Activated naive CD8-positive, alpha-beta T cell treated with anti-CD3 and anti-CD28 coated beads, Interleukin-2, amount 10 ng/mL, durations not matched to agents 7 days and 5 days (primary cell): ENCODE data around the gene ZNF317. TPM values are rescaled to one million over a fixed set of nuclear protein-coding genes. Genes with fewer than 3 reads are reported as not detected.

ENCODE experiments used
- ATAC-seq: fragments of 150-1000 bp; cut with Tn5 transposase; one replicate; pipeline ENCODE4 v1.10.0; 2021; ENCODE audit warnings: low read depth, moderate library complexity
- POLR2A ChIA-PET: fragments of 350-600 bp; sonication (Branson Sonifier 250); formaldehyde crosslinking; loops from one replicate; lab custom pipeline; 2021; ENCODE audit warnings: antibody characterized with exemption; lab: Charles Lee
- DNase-seq: peaks from one replicate; pipeline ENCODE4 v3.0.0; 2021
- H3K27ac Mint-ChIP-seq: one replicate; pipeline ENCODE4 v1.8.0; 2022; ENCODE audit warnings: mild to moderate bottlenecking, mixed read lengths
- H3K27me3 Mint-ChIP-seq: one replicate; pipeline ENCODE4 v1.8.0; 2022; ENCODE audit warnings: mild to moderate bottlenecking, moderate library complexity, mixed read lengths
- H3K36me3 Mint-ChIP-seq: one replicate; pipeline ENCODE4 v1.8.0; 2021; ENCODE audit warnings: mild to moderate bottlenecking, mixed read lengths
- H3K4me1 Mint-ChIP-seq: one replicate; pipeline ENCODE4 v1.8.0; 2021; ENCODE audit warnings: mixed read lengths
- H3K4me3 Mint-ChIP-seq: one replicate; pipeline ENCODE4 v1.8.0; 2022; ENCODE audit warnings: mild to moderate bottlenecking, moderate library complexity, mixed read lengths
- H3K9me3 Mint-ChIP-seq: one replicate; pipeline ENCODE4 v1.8.0; 2021; ENCODE audit warnings: mixed read lengths
- total RNA-seq, 2 experiments: library from RNA; stranded (reverse); gene quantifications; one replicate each; pipeline ENCODE4 v1.2.3, GENCODE V29; 2021

Gene ZNF317
- total RNA-seq, 2 experiments from 2014 or later, result 49.7 to 50.0 TPM

DNA sequence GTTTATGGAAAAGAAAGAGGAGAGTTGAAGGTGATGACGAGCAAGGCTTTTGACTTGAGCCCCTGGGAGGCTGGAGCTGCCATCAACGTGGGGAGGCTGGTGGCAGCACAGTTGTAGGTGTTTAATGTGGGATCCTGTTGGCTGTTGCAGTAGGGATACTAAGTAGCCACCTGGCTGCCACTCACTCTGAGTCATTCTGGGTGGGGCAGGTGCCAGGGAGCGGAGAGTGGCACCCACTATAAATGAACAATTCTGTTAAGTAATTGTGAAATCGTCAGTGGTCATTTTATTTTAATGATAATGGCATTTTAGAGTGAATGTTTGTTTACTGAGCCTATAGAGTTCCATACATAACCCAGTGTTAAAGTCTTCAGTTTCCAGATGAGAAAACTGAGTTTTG lies 9.8 kb downstream of the ZNF317 start:
- Mint-ChIP-seq H3K4me3 (no peak overlapping the region), H3K27ac (no peak overlapping the region), H3K4me1 (peaks cover 4% of the 10 kb centered on the region), H3K36me3 (peaks cover 92% of the 10 kb centered on the region), H3K9me3 (peaks cover 48% of the 10 kb centered on the region), H3K27me3 (no peaks in the 10 kb centered on the region)
- DNase-seq, result no peak
- POLR2A ChIA-PET, result no interaction called here
- no peak for ATAC-seq

DNA sequence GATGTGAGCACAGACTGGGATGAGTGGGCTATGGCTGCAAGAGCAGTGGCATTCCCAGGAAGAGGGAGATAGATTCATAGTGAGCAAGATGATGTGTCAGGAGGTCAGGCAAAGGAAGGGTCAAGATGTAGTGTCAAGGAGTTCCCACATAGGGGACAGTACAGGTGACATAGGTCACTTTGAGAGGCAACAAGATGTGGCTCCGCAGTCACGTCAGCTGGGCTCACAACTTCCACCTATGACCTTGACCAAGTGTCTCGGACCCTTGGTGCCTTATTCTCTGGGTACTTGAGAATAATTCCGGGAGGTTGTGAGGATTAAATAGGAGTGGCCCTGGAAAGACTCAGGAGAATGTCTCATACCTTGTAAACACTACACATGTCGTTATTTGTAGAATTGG lies 10.5 kb downstream of the ZNF317 start:
- Mint-ChIP-seq H3K4me1 (peaks cover 8% of the 10 kb centered on the region), H3K27me3 (no peaks in the 10 kb centered on the region), H3K27ac (no peak overlapping the region), H3K36me3 (peaks cover 92% of the 10 kb centered on the region), H3K9me3 (peaks cover 49% of the 10 kb centered on the region), H3K4me3 (no peak overlapping the region)
- POLR2A ChIA-PET, result no interaction called here
- no peak for ATAC-seq
- no peak for DNase-seq

DNA sequence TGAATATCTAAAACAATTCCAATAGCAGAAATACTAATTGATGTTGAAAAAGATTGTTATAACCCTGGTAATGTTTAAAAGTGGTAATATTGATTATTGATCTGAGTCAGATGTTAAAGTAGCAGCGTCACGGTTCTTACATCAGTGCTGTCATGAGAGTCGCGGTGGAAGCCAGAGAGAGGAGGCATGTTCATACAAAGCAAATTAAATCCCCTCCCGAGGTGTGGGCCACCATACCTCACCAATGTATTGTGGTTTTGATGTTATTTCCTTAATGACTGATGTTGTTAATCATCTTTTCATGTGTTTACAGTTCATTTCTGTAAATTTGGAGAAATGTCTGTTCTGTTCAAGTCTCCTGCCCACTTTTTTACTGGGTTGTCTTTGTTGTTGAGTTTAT lies 11.2 kb downstream of the ZNF317 start:
- no peak overlapping the region for H3K4me3 Mint-ChIP-seq
- peaks cover 48% of the 10 kb centered on the region for H3K9me3 Mint-ChIP-seq
- H3K27ac Mint-ChIP-seq, result no peak overlapping the region
- ATAC-seq (no peak), DNase-seq (no peak)
- no peaks in the 10 kb centered on the region for H3K27me3 Mint-ChIP-seq
- H3K4me1 Mint-ChIP-seq, result peaks cover 8% of the 10 kb centered on the region
- H3K36me3 Mint-ChIP-seq, result peaks cover 96% of the 10 kb centered on the region
- POLR2A ChIA-PET, result no interaction called here

DNA sequence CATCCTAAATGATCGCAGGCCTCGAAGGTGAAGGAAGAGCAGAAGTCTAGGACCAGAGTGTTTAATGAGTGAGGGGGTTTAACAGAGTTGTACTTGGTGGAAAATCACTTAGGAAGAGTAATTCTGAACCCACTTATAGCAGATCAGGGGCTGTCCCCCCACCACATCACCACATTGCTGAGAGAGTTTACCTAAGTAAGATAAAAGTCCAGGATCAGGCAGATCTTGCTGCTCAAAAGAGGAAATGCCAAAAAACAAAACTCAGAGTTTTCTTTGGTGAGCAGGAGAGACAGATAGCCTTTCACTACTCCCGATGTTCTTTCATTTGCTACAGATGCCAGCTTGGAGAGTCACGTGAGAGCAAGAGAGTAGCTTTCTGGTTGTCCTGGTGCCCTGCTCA lies 15.4 kb downstream of the ZNF317 start:
- H3K27ac Mint-ChIP-seq, result no peak overlapping the region
- POLR2A ChIA-PET, result no interaction called here
- no peaks in the 10 kb centered on the region for H3K27me3 Mint-ChIP-seq
- DNase-seq (no peak), ATAC-seq (no peak)
- H3K36me3 Mint-ChIP-seq, result peaks cover 95% of the 10 kb centered on the region
- H3K4me3 Mint-ChIP-seq, result no peak overlapping the region
- peaks cover 7% of the 10 kb centered on the region for H3K4me1 Mint-ChIP-seq
- H3K9me3 Mint-ChIP-seq, result peaks cover 31% of the 10 kb centered on the region

DNA sequence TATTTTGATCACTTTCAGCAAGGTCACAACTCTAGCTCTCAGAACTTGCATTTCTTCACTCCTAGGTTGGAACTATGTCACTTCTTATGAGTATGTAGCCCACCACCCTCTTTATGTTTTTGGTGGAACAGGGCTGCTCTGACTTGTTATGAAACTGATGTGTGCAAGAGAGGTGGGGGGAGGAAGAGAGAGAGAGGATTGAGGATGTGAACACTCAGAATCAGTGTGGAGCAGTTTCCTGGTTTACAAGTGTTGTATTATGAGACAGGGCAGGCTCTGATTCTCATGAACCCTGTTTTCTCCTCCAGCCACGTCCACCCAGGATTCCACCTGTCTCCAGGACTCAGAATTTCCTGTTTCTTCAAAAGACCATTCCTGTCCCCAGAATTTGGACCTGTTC lies 16.1 kb downstream of the ZNF317 start:
- ATAC-seq (no peak), DNase-seq (no peak)
- H3K27ac Mint-ChIP-seq, result no peak overlapping the region
- peaks cover 29% of the 10 kb centered on the region for H3K9me3 Mint-ChIP-seq
- no peak overlapping the region for H3K4me3 Mint-ChIP-seq
- H3K36me3 Mint-ChIP-seq, result peaks cover 95% of the 10 kb centered on the region
- H3K27me3 Mint-ChIP-seq, result no peaks in the 10 kb centered on the region
- POLR2A ChIA-PET, result no interaction called here
- peaks cover 7% of the 10 kb centered on the region for H3K4me1 Mint-ChIP-seq

DNA sequence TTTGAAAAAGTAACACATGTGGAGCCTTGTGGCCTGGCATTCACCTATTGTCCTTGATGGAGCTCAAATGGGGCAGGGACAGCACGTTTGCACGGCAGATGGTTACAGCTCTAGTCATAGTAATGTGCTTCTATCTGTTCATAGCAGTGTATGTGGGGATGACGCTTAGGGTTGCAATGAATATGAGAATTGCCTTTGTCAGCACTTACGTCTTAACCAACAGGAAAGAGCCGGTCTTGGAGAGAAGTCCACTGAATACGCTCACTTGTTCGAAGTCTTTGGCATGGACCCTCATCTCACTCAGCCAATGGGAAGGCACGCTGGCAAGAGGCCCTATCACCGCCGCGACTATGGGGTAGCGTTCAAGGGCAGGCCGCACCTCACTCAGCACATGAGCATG lies 19.7 kb downstream of the ZNF317 start:
- H3K36me3 Mint-ChIP-seq, result peaks cover 95% of the 10 kb centered on the region

DNA sequence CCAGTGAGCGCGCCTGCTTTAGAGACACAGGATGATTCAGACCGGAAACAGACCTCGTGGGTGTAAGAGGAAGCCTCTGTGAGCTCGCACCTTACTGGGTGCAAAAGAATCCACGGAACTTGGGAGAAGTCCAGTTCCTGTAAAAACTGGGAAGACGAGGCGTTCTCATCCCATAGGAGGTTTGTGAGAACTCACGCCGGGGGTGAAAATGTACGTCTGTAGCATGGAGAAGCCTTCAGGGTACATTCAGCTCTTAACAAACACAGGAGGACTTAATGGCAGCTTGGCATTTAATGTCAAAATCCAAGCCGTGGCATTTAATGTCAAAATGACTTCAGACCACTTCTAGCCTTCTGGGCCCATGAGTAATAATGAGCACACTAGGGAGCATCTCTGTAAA lies 21.2 kb downstream of the ZNF317 start:
- Mint-ChIP-seq H3K4me1 (peaks cover 2% of the 10 kb centered on the region), H3K27me3 (no peaks in the 10 kb centered on the region), H3K27ac (no peak overlapping the region), H3K36me3 (peaks cover 94% of the 10 kb centered on the region), H3K4me3 (no peak overlapping the region), H3K9me3 (peaks cover 28% of the 10 kb centered on the region)
- no peak for ATAC-seq
- DNase-seq, result no peak
- POLR2A ChIA-PET, result no interaction called here

More for the DNA sequence above, 19.7 kb downstream of the ZNF317 start:
- DNase-seq (no peak), ATAC-seq (no peak)
- POLR2A ChIA-PET, result no interaction called here
- Mint-ChIP-seq H3K27ac (no peak overlapping the region), H3K4me3 (no peak overlapping the region), H3K27me3 (no peaks in the 10 kb centered on the region), H3K9me3 (peaks cover 32% of the 10 kb centered on the region), H3K4me1 (peaks cover 6% of the 10 kb centered on the region)

DNA sequence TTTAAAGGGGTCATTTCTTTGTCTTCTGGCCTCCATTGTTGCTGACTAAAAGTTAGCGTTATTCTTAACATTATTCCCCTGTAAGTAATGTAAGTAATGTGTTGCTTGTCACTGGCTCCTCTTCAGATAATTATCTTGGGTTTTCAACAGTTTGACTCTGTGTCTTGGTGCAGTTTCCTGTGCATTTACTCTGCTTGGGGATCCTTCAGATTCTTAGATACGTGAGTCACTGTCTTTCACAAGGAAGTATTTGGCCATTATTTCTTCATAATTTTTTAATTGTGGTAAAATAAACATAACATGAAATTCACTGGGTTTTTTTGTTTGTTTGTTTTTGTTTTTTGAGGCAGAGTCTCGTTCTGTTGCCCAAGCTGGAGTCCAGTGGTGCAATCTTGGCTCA lies 25.1 kb downstream of the ZNF317 start:
- POLR2A ChIA-PET, result no interaction called here
- Mint-ChIP-seq H3K36me3 (peaks cover 80% of the 10 kb centered on the region), H3K27me3 (no peaks in the 10 kb centered on the region), H3K27ac (no peak overlapping the region), H3K4me3 (no peak overlapping the region), H3K9me3 (peaks cover 21% of the 10 kb centered on the region), H3K4me1 (peaks cover 2% of the 10 kb centered on the region)
- no peak for DNase-seq
- ATAC-seq, result no peak

DNA sequence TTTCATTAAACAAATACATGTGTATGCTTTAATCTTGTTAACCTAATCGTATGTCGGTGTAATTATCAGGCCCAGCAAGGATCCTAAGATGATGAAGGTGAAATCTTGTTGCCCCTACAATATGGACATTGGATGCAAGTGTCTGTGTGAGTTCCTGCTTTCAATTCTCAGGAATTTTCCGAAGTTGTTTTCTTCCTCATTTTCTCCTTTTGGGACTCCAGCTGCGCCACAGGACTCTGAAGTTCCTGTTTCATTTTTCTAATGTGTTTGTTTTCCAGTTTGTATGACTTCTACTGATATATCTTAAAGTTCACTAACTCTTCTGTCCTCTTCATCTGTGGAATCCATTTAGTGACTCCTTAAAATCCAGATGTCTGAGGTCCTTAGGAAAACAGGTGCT lies 26.6 kb downstream of the ZNF317 start:
- Mint-ChIP-seq H3K36me3 (peaks cover 64% of the 10 kb centered on the region), H3K9me3 (peaks cover 18% of the 10 kb centered on the region), H3K27me3 (no peaks in the 10 kb centered on the region), H3K27ac (no peak overlapping the region), H3K4me3 (no peak overlapping the region), H3K4me1 (peaks cover 2% of the 10 kb centered on the region)
- ATAC-seq (no peak), DNase-seq (no peak)
- POLR2A ChIA-PET, result no interaction called here

DNA sequence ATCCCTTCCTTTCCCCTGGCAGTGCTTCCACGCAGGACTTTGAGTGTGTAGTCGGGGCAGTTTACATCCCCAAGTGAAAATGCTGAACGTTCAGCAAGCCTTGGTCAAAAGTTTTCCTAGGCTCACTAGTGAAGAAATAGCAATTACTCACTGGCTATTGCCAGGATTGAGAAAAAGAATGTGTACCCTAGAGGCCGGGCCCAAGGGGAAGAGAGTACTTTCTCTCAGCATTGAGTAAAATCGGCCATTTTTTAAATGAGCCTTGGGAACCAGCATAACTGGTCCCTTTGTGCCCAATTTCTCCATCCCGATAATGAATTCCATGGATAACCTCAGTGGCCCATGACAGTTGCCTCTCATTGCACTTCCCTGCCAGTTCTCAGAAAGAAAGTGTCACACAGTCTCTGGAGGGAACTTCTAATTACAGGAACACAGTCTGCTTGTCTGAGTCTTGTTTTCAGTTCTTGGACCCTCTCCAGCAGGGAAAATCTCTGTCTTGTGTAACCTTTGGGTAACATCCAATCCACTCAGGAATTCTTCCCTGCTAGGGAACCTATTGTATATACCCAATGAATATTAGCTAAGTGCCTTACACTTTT lies 31.3 kb downstream of the ZNF317 start:
- POLR2A ChIA-PET, result interaction anchor here (0.7 kb wide), 1 partner anchor 391 kb away, joined by 4 read pairs; no protein-coding TSS in a partner anchor
- no peak for ATAC-seq
- H3K36me3 Mint-ChIP-seq, result peaks cover 22% of the 10 kb centered on the region
- DNase-seq, result no peak
- H3K4me1 Mint-ChIP-seq, result no peaks in the 10 kb centered on the region
- peaks cover 5% of the 10 kb centered on the region for H3K9me3 Mint-ChIP-seq
- H3K27me3 Mint-ChIP-seq, result no peaks in the 10 kb centered on the region
- H3K27ac Mint-ChIP-seq, result no peak overlapping the region
- H3K4me3 Mint-ChIP-seq, result no peak overlapping the region

DNA sequence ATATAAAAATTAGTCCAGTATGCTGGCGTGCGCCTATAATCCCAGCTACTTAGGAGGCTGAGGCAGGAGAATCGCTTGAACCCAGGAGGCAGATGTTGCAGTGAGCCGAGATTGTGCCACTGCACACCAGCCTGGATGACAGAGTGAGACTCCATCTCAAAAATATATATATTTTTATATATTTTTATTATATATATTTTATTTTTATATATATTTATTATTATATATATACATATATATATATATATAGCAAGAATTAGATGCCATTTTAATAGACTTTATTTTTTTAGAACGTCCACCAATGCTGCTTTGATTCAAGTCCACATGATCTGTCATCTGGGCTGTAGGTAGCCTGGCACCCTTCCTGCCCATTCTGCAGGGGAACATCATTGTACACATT lies 35.1 kb downstream of the ZNF317 start:
- no peaks in the 10 kb centered on the region for H3K27me3 Mint-ChIP-seq
- no peaks in the 10 kb centered on the region for H3K36me3 Mint-ChIP-seq
- no peak for ATAC-seq
- no peak for DNase-seq
- peaks cover 2% of the 10 kb centered on the region for H3K9me3 Mint-ChIP-seq
- no peaks in the 10 kb centered on the region for H3K4me1 Mint-ChIP-seq
- no peak overlapping the region for H3K27ac Mint-ChIP-seq
- POLR2A ChIA-PET, result no interaction called here
- no peak overlapping the region for H3K4me3 Mint-ChIP-seq

DNA sequence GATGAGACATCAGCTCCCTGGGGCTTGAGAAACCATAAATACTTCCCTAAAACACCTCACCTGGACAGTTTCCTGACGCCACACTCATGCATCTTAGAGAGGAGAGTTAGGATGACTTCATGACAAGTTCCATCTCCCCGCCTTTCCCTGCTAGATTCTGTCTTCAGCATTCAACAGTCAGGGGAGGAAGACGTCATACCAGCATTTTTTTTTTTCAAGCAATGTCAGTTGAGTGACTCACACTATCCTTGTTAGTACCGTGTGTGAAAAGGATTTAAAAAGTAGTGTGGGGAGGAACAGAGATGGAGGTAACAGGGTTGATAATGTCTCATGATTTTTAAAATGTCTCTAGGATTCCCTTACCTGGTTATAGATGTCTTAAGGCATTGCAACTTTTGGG lies 38.7 kb downstream of the ZNF317 start, which contains the start of gene OR7D2:
Gene OR7D2 (plus strand): TSS at position 79 of the 400 bp plus-strand sequence. CDS start 6,803 bp downstream, outside the sequence.
- Mint-ChIP-seq H3K27ac (no peak within 1 kb of the TSS), H3K4me3 (no peak within 1 kb of the TSS), H3K36me3 (no peaks in the 10 kb centered on the region), H3K9me3 (no peaks in the 10 kb centered on the region), H3K4me1 (no peaks in the 10 kb centered on the region), H3K27me3 (no peaks in the 10 kb centered on the region)
- POLR2A ChIA-PET, result no interaction called here
- no peak for ATAC-seq
- DNase-seq, result no peak

DNA sequence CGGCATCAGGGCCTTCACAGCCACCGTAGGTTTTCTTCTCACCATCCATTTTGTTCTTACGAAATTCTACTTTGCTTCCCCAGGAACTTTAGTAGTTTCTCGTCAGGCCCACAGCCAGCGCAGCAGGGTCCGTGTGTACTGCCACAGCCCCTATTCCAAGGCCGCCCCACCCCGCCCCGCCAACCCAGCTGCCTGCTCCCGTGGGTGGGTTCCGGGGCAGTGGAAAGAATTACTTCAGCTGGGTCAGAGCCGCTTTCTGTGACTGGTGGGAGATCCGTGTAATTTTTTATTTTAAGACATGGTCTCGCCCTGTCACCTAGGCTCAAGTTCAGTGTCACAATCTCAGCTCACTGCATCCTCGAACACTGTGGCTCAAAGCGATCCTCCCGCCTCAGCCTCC lies 42.8 kb downstream of the ZNF317 start:
- Mint-ChIP-seq H3K27me3 (no peaks in the 10 kb centered on the region), H3K4me1 (no peaks in the 10 kb centered on the region), H3K9me3 (peaks cover 2% of the 10 kb centered on the region), H3K27ac (no peak overlapping the region), H3K4me3 (no peak overlapping the region), H3K36me3 (no peaks in the 10 kb centered on the region)
- POLR2A ChIA-PET, result no interaction called here
- DNase-seq (no peak), ATAC-seq (no peak)

DNA sequence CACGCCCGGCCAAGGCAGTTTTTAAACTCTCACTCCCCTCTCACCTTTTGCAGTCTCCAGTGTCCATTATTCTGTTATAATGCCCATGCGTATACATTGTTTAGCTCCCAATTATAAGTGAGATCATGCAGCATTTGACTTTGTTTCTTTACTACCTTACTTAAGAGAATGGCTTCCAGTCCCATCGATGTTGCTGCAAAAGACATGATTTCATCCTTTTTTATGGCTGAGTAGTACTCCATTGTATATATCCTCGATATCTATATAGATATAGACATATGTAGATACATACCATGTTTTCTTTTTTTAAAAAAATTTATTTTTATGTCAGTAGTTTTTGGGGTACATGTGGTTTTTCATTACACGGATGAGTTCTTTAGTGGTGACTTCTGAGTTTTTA lies 47.0 kb downstream of the ZNF317 start:
- no peaks in the 10 kb centered on the region for H3K4me1 Mint-ChIP-seq
- peaks cover 3% of the 10 kb centered on the region for H3K27me3 Mint-ChIP-seq
- no peak overlapping the region for H3K4me3 Mint-ChIP-seq
- ATAC-seq (no peak), DNase-seq (no peak)
- POLR2A ChIA-PET, result no interaction called here
- H3K36me3 Mint-ChIP-seq, result no peaks in the 10 kb centered on the region
- no peak overlapping the region for H3K27ac Mint-ChIP-seq
- peaks cover 9% of the 10 kb centered on the region for H3K9me3 Mint-ChIP-seq
